ENCODE data around the gene PCCA.
"Not testable (repeated sequence)": the region's sequence is repeated elsewhere in the genome, so short reads cannot be mapped to it uniquely, and the experiment has no call there.

Gene PCCA

DNA sequence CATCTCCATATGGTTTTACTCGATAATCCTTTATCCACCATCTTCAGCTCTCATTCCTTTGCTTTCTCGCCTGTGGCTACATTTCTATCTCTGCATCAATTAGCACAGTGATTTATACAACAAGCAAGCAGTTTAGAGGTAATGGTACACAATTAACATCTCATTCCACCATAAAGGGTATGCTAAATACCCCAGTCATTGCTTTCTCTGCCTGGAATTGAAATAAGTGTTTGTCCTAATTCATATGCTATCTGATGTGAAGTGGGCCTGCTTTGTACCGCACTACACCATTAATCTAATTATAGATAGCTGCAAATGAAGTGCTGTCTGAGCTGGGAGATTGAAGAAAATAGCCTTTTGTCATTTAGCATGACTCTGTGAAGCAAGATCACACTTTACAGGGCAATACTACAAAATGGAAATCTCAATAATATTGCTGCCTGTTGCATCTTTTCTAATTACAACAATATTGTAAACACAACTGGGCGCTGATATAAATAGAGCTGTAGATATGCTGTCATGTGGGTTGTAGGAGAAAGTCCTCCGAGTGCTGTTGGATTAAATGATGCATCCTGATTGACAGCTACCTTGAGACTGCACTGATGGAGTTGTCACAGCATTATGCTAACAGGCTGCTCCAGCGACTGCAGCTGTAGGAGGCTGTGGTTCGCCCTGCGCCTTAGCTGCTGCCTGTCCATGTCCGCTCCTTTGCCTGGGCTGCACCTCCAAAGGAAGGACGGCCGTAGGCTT lies 421.5 kb downstream of the PCCA start:
- DNase-seq (ENCODE audit: low spot score) = no peak

DNA sequence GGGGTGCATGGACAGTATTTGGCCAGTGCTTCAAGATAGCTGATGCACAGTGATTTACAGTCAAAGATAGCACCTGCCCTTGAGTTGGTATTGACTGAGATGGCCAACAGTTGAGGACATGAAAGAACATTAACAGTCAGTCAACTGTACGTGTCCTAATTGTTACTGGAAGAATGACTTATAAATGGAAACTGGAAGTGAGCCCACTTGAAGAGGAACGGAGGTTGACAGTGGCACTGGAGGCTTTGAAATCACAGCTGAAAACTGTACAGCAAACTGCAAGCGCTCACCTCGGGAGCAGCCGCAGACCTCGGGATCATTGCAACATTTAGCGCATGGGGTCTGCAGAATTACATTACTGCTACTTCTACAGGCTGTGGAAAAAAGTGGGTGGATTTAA lies 422.6 kb downstream of the PCCA start:
- no peak for DNase-seq (ENCODE audit: low spot score)

DNA sequence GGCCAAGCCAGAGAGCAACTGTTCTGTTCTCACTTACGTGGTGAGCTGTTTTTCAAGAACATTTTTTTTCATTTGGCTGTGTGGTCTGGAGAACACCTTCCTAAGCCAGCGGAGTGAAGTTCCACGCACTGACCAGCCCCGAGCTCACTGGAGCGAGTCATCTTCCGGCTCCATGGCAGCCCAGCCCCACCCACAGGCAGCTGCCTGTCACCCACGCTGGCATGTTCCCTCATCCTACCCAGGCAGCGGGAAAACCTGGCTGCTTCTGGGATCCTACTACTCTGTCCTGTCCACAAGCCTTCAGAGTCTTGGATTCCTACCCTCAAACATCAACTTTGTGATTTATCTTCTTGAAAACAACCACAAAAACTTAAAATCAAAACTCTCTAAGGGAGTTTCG lies 423.5 kb downstream of the PCCA start:
- no peak for DNase-seq (ENCODE audit: low spot score)

DNA sequence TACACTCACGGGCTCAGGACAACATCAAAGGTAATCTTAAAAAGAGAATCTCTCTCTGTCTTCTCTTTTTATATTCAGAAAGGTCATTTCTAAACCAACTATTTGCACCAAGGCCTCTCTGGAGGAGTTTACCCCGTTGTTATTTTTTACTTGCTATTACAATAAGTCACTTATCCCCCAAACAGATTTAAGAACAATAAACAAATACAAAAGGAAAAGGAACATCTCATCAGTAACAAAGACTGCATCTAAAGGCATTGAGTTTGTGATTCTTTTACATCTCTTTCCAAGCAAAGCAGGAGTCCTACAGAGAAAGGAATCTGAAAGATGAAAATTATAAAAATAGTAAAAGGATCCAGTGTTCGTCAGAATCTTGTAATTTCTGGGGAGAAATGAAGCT lies 424.3 kb downstream of the PCCA start:
- no peak for DNase-seq (ENCODE audit: low spot score)

DNA sequence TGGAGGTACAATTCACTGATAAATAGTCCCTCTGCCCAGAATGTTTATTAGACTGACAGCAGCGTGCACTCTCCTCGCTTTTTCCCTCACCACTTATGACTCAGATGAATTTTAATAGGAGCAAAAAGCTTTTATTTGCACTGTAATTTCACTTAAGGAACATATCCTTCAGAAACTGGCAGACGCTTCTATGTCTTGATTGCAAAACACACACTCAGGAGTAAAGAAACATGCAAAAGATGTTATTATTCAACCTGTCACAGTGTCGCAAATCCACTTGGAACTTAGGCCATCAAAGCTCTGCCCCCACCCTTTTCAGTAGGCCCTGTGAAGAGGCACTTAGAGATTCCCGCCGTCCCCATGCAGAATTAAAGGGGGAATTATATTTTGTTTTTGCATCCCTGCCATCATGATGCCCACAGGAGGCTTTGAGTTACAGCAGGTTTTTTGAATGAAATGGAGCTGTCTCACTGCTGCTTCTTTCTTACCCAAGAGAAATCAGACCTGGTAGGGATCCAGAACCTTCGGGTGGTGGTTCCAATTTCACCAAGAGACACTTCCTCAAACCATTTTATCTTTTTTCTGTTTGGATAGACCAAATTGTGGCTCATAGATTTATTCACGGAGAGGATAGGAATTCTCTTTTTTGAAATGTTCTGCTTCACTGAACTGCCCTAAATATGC lies 425.2 kb downstream of the PCCA start:
- DNase-seq (ENCODE audit: low spot score) = no peak

DNA sequence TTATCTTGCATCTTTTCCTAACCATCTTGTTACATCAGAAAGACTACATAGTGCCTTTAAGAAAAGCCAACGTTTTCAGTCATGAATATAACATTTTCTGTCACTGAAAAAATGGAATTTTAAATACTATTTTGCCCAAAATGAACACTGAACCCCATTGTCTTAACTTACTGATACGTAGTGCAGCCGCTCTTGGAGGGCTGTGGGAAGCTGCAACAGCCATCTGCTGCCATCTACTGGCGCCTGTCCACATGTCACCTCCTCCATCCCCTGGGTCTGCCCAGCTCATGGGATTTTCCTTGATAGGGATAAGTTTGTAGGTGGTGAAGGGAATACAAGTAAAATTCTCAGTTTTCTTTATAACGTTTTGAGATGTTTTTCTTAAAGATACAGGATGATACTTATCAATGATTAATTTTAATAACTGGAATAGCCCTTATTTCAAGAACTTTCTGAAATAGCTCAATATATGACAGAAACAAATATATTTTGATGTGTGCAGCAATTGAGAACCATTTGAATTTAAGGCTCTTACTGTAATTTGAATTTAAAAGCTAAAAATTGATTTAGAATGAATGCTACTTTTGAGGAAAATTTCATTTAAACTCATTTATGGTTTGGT lies 426.0 kb downstream of the PCCA start:
- peak; percentile 95 for DNase-seq (ENCODE audit: low spot score)

DNA sequence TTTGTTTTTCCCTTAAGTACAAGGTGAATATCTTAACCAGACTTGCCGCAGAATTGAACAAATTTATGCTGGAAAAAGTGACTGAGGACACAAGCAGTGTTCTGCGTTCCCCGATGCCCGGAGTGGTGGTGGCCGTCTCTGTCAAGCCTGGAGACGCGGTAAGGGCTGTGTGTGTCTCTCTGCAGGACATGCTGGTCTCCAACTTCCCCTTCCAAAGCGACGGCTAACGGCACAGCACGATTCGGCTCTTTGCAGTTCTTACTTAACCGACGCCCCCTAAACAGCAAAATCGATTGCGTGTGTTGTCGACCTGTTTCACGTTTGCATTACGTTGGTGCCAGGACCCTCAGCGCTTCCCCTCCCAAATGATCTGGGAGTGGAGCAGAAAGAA lies 426.5 kb downstream of the PCCA start:
- DNase-seq (ENCODE audit: low spot score) = no peak

DNA sequence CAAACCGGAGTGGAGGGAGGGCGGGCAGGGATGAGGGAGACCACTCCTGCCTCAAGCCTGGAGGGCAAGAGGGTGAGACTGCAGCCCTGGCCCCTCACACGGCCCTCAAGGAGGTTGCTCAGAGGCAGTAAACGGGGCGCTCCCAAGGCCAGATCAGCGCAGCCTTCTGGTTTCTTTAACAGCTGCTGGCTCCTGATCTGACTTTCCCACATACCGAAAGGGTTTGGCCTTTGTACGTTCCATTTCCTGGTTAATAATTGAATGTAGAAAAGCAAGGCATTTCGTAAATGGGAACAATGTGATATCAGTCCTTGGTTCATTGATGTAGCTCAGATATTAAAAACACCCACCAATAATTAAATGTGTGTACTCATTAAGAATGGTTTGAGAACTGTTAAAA lies 428.2 kb downstream of the PCCA start:
- DNase-seq (ENCODE audit: low spot score) = no peak

DNA sequence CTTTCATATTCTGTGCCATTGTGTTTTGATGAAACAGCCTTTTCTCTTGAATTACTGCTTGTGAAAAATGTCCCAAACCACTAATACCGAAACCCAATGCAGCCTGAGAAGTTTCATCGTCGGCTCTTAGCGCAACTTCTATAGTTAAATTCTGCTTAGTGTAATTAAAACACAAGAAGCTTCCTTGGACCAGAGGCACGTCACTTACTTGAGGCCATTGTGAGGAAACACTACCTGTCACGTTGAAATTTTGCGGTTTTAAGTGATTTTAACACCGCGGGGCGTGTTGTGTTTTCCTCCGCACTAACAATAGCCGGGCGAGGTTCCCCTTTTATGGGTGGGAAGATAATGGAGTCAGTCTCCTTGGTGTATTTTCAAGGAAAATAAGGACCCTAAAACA lies 428.8 kb downstream of the PCCA start:
- no peak for DNase-seq (ENCODE audit: low spot score)

DNA sequence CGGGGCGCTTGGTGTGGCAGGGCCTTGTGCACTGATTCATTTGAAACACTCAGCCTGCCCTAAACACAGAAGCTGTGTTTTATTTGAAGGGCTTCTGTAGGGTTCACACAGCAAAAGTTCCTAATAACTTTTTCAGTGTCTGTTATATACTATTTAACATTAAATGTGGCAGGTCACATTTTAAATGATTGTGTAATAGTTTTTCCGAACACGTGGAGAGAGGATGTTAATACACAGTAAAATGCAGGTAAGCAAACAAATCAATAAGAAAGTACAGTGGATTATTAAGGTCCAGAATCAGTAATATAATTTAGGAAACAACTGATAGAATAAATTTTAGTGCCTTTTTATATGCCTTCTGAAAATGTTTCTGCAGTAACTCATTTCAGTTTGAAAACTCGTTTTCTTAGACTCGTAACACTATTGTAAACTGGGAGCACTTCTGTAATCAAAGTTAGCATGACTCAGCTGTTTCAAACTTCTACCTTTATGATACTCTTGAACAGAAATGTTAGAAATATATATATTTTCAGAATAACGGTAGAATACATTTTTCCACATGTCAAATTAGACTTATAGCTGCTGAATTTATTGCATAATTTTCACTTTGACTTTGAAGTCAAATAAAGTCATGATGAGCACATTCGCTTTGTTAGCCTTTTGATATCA lies 429.6 kb downstream of the PCCA start:
- DNase-seq (ENCODE audit: low spot score) = no peak

DNA sequence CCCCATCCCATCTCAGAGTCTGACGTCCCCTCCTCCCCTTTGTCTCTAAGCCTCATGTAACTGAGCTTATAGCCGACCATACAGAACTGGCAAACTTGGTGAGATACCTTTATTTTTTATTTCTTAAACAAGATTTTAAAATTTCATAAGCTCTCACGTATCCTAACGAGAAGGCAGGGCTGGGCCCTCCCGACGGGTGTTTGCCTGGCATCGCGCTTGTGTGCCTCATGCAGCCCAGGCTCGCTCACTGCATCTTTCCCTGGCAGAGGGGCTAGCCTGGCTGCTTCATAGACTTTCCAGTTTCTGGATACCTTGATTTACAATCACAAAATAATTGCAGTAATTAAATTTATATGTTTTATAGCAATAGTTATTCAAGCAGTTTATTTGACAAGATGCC lies 430.7 kb downstream of the PCCA start:
- no peak for DNase-seq (ENCODE audit: low spot score)

DNA sequence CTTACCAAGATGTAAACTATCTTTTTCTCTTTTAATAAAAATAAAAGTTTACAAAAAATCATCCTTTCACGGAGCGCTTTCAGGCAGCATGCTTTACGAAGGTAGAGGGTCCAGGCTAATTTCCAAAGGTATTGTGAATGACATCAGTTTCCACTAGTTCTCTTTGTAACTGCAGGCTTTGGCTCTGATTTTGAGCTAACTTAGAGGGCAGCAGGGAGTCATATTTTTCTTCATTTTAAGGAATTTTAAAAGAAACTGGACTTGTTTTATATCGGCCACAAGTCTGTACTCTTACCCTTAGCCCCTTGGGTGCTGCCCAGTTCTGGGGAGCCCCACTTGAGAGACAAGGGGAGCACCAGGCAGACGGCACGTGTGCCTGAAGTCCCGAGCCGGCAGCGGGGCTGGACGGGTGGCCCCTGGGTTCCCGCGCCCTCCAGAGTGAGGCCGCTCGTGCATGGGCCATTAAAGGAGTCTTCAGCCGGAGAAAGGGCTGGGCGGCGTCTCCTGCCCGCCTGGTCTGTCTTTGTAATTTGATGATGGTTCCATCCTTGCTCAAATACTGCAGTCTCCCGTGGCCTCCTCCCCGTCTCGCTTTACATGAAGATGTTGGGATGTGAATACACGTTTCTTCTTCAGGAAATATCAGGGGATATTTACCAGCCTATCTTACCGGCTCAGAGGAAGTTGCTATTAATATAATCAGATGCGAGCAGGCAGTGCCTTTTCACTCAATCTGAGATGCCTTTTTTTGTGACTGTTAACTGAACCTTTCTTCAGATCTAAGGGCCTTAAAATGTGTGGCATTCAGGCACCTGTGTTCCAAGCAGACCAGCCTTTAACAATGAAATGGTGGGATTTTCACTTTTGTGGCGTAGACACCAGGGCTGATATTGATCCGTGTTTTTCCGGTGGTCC lies 432.3 kb downstream of the PCCA start:
- DNase-seq (ENCODE audit: low spot score) = peak; percentile 13

DNA sequence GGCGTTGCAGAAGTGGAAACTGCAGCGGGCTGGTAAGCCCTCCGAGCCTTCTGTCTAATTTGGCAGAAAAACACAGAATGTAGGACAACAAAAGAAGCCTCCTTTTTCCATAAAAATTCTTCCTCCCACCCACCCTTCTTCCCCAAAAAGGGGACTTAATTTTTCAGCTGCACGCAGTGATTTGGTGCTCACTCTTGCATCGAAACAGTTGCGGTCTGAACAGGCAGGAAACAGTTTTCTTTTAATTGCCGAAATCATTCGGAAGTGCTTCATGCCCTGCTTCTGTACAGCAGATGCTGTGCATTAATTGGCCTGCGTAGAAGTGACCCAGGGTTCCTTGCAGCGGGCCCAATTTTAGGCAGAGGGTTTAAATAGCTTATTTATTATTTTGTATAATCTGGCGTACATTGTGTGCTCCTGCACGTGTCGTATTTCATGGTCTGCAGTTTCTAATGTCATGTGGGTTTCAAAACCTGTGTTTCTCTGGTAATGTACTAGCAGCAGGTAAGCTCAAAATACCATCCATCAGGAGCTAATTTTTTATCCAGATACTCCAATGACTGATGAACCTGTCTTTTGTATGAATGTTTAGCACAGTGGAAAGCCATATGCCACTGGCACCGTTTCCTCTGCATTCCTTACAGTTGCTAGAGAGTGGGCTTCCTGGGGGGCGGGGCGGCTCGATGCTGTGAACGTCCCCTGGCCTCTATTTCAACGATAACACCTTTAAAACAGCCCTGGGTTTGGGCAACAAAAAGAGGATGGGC lies 433.1 kb downstream of the PCCA start:
- DNase-seq (ENCODE audit: low spot score) = no peak

DNA sequence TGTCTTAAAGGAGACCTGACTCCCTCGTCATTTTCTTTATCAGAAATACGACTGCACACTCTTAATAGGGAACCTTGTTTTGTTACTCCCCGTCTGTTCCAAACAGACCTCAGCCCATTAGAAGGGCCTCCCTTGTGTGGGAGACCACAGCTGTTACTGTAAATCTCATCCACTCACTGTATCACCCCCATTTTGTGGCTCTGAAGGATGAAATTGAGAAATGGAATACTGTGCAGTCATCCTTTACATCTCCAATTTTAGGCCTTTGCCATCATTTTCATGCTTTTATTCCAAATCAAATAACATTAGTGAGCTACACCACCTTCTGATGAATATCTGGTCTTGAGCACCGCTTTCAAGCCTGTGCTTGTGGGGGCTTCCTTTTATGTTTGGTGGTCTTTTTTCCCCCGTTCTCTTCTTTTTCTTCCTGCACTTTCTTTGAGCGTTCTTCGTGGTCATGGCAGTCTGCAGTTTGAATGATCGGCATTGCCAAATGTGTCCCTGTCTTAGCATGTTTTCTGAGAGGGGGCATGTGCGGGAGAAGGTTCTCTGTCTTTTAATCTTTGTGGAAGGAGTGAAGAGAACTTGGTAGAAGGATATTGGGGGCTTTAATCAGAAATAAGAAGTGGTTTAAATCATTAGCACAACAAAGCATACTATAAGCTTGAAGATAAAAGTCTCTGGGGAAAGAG lies 433.9 kb downstream of the PCCA start:
- no peak for DNase-seq (ENCODE audit: low spot score)

DNA sequence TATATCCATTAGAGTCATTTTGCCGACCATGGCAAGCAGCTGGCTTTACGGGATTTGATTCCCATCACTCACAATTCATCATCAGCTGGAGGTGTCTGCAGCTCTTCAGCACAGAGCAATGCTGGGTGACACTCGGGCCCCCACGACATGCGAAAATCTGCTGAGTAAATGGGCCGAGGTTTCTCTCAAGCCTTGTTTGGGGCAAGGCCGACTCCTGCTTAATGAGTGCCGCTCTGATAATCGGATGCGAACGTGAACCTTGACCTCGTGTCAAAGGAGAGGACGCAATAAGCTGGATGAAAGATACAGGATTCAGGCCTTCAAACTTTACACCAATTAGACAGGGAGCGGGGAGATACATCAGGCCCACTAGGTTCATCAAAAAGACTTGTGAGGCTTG lies 434.5 kb downstream of the PCCA start:
- no peak for DNase-seq (ENCODE audit: low spot score)

DNA sequence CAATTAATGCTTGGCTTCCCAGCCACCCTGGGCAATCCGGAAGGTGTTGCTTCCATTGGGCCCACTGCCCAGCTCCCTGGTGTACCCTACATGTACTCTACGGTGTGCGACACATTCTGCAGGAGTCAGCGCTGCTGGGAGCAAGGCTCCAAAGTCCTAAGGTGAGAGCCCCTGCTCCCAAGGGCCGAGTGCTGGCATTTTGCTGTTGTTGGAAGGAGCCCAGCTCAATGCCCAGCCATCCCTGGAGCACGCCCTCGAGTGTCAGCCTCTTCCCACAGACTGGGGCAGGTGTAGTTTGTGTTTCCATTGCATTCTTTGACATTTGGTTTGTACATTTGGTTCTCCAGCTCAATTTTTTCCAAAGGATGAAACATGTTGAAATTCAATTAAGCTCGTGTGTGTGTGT lies 435.1 kb downstream of the PCCA start:
- DNase-seq (ENCODE audit: low spot score) = no peak

DNA sequence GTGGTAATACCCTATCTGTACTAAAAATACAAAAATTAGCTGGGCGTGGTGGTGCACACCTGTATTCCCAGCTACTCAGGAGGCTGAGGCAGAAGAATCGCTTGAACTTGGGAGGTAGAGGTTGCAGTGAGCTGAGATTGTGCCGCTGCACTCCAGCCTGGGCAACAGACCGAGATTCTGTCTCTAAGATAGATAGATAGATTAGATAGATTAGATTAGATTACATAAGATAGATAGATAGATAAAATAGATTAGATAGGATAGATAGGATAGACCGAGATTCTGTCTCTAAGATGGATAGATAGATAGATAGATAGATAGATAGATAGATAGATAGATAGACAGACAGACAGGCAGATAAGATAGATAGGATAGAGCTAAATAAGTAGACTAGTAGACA lies 435.8 kb downstream of the PCCA start:
- DNase-seq (ENCODE audit: low spot score) = not testable (repeated sequence)

DNA sequence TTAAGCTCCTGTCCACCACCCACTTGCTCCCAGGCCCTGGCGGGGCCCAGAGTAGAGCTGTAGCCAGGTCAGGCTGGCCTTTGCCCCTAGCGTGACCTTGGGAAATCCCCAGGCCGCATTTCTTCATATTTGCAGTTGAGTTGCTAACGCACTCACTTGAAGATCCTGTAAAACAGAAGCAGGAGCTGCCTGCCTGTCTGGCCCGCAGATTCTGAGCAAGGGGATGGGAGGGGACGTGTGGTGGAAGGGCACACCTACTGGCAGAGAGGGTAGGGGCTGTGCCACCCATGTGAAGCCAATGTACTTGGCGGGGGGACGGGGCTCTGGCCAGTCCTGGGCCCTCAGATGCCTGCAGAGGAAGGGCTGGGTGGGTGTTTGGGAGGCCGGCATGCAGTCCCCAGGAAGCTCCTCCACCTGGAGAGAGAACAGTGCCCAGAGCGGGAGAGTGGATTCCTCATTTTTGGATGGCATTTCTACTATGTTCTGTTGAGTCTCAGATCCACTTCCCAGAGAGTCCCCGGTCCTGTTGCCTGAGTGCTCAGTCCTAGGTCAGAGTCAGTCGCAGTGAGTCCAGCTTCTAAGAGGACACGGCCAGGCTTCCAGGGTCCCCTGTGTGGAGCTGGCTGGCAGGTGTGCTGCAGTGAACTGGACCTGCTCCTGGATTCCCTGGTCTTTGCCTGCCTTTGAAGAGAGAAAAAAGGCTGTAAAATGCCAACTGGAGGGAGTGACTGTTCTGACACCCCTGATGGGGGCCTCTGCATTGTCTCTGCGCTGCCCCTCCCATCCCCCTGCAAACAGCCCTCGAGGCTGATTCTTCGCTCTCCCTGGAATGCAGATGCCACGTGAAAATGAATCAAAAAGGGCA lies 436.8 kb downstream of the PCCA start:
- DNase-seq (ENCODE audit: low spot score) = no peak

DNA sequence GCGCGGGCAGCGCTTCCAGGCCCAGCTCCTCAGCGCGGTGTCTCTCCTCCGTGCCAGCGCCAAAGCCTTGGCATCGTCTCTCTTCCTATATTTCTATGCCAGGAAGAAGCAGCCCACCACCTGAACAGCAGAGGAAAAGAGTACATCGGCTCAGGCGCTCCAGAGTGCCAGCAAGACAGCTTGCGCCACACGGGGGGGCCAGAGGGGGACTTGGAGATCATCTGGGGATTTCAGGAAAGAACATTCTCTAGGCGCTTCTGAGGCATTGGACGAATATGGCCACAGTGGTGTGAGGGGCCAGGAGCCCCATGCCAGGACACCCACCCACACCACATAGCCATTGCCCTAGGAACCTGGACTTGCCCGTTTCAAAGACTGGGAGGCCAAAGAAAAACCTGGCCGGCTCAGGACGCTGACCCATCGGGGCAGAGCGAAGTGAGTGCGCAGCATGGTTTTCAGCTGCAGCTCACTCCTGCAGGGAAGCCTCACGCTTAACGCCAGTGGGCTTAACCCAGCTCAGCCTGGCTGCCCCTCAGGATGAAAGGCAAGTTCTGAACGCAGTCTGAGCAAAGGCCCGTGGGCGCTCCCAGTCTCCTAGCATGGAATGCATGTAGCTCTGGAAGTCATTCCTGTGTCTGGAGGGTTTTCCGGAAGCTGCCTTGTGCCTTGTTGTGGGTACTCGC lies 437.6 kb downstream of the PCCA start:
- DNase-seq (ENCODE audit: low spot score) = no peak

All from AG08395 (cell line).